T-cell (primary cell): ENCODE data around the gene RERE. TPM values are rescaled to one million over a fixed set of nuclear protein-coding genes. Genes with fewer than 3 reads are reported as not detected.

ENCODE experiments used
- ATAC-seq, 4 experiments: fragments of 200-7000 bp in 3 of 4; fragments of 150-1000 bp in 1 of 4; cut with Tn5 transposase; replicated peaks in 1 of 4; 1 replicate in 3 of 4; 2 replicates in 1 of 4; pipeline ENCODE4 v1.10.0; 2021; ENCODE audit warnings: moderate library complexity in 3 of 4, mild to moderate bottlenecking in 2 of 4, moderate number of reproducible peaks in 1 of 4
- CTCF ChIA-PET, 2 donors: fragments of 300-600 bp; sonication (Branson Sonifier 250); formaldehyde crosslinking; loops; one replicate each; lab custom pipeline; 2022; ENCODE audit warnings: antibody characterized with exemption in 2 of 2; lab: Charles Lee
- POLR2A ChIA-PET, 2 donors: fragments of 300-600 bp; sonication (Branson Sonifier 250); formaldehyde crosslinking; loops; one replicate each; lab custom pipeline; 2022; ENCODE audit warnings: antibody characterized with exemption in 2 of 2; lab: Charles Lee
- DNase-seq, 35 experiments: peaks; one replicate each; pipeline versions ENCODE4 v3.0.0 to v3.0.0-alpha.2; 2013 to 2023
- H3K27ac ChIP-seq: one replicate; pipeline ENCODE4 v1.5.1; 2013; ENCODE audit warnings: low read length
- H3K27me3 ChIP-seq, 2 experiments: replicated peaks in 1 of 2; 1 replicate in 1 of 2; 2 replicates in 1 of 2; pipeline versions ENCODE4 v1.6.1 to v1.7.0; 2013; ENCODE audit warnings: low read length in 1 of 2, mixed read lengths in 1 of 2; ENCODE audit not compliant: control insufficient read depth in 2 of 2, insufficient read depth in 2 of 2; ENCODE audit errors: extremely low read depth in 1 of 2
- H3K36me3 ChIP-seq, 2 donors: 1 replicate in 1 of 2; 2 replicates in 1 of 2; pipeline versions ENCODE4 v1.6.1 to v1.7.0; 2013; ENCODE audit warnings: low read length in 1 of 2; ENCODE audit not compliant: control insufficient read depth in 2 of 2, insufficient read depth in 1 of 2; ENCODE audit errors: extremely low read depth in 1 of 2
- H3K4me1 ChIP-seq, 2 experiments: 1 replicate in 1 of 2; 2 replicates in 1 of 2; pipeline versions ENCODE4 v1.6.1 to v1.7.0; 2013; ENCODE audit warnings: low read length in 2 of 2, mixed read lengths in 1 of 2; ENCODE audit not compliant: insufficient read depth in 2 of 2, control insufficient read depth in 1 of 2; ENCODE audit errors: extremely low read depth in 1 of 2
- H3K4me3 ChIP-seq, 2 donors: 1 replicate in 1 of 2; 2 replicates in 1 of 2; pipeline versions ENCODE4 v1.5.1 to v1.7.0; 2013; ENCODE audit warnings: mild to moderate bottlenecking in 2 of 2, low read length in 1 of 2, moderate library complexity in 1 of 2; ENCODE audit not compliant: control insufficient read depth in 1 of 2; ENCODE audit errors: extremely low read depth in 1 of 2
- H3K9me3 ChIP-seq: 2 replicates; pipeline ENCODE4 v1.7.0; 2013
- H3K27ac Mint-ChIP-seq, 2 donors: one replicate each; pipeline ENCODE4 v1.8.0; 2020 to 2021; ENCODE audit warnings: mild to moderate bottlenecking in 2 of 2, mixed read lengths in 2 of 2
- H3K27me3 Mint-ChIP-seq, 2 donors: one replicate each; pipeline ENCODE4 v1.8.0; 2021 to 2022; ENCODE audit warnings: mixed read lengths in 2 of 2
- H3K36me3 Mint-ChIP-seq: one replicate; pipeline ENCODE4 v1.8.0; 2021; ENCODE audit warnings: mixed read lengths
- H3K4me1 Mint-ChIP-seq, 3 donors: one replicate each; pipeline ENCODE4 v1.8.0; 2020 to 2022; ENCODE audit warnings: mixed read lengths in 3 of 3, mild to moderate bottlenecking in 1 of 3
- H3K4me3 Mint-ChIP-seq, 3 donors: one replicate each; pipeline ENCODE4 v1.8.0; 2020 to 2022; ENCODE audit warnings: mild to moderate bottlenecking in 3 of 3, mixed read lengths in 3 of 3, moderate library complexity in 3 of 3
- H3K9me3 Mint-ChIP-seq, 3 donors: one replicate each; pipeline ENCODE4 v1.8.0; 2020 to 2022; ENCODE audit warnings: mixed read lengths in 3 of 3
- WGBS: methylation state at CpG from one replicate; pipeline ENCODE4 v1.1.5; 2013; ENCODE audit warnings: missing lambda C conversion rate; ENCODE audit not compliant: insufficient coverage; 5-methylcytosine and 5-hydroxymethylcytosine counted together
- total RNA-seq, 35 experiments: library from RNA in 6 of 35; stranded (reverse) in 6 of 35; fragments of 120-200 nt in 1 of 35; gene quantifications; one replicate each; pipeline versions ENCODE4 v1.2.1 to v1.2.4 and lab custom pipeline; 2013 to 2026

The RERE gene
- total RNA-seq, 5 donors from 2014 or later (not counting 1 experiment from before 2014, with no cell fraction given): 85.1 to 116 (median 103) TPM

DNA sequence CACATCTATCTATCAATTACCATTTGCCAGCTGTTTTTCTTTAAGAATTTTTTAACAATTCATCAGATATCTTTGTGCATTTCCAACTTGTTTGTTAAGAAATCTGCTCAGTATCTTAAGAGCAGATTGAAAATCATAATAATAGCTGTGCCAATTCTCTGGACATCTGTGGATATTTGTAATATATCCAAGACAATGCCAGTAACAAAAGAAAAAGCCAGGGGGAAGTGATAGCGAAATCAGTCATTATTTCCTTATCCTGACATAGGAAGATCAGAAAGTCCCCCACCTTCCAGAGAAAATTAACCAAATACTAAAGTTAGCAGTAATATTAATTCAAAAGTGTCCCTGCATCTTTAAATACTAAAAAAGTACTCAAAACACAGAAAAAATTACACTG lies 217.1 kb downstream of the RERE start:
- no peaks in the 10 kb centered on the region for H3K27me3 Mint-ChIP-seq
- H3K4me1 Mint-ChIP-seq: peaks cover 35 to 53% (median 35%) of the 10 kb centered on the region in 3 donors
- CTCF ChIA-PET: no interaction called here

DNA sequence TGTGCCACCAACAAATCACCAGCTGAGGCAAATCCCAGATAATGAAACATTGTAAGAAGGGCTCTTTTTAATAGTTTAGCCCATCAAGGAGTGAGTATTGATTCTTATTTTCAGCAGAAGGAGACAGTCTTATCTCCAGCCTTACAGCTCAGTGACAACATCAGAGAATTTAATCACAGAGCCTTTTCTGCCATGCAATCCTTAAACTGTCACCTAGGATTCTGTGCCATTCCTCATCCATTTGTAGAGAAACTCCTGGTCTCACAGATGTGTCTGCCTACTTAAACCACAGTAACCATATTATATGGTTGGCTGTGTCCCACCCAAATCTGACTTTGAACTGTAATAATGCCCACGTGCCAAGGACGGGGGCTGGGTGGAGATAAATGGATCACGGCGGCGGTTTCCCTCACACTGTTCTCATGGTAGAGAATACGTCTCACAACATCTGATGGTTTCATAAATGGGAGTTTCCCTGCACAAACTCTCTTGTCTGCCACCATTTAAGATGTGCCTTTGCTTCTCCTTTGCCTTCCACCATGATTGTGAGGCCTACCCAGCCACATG lies 217.7 kb downstream of the RERE start:
- H3K9me3 Mint-ChIP-seq: no peaks in the 10 kb centered on the region
- no peak overlapping the region for H3K4me3 ChIP-seq
- DNase-seq (no peak), ATAC-seq (no peak)
- H3K27me3 ChIP-seq: no peaks in the 10 kb centered on the region
- H3K9me3 ChIP-seq: no peaks in the 10 kb centered on the region
- no peak overlapping the region for H3K27ac Mint-ChIP-seq
- no peak overlapping the region for H3K4me3 Mint-ChIP-seq
- 95% methylated on average over 4 of the region's 6 CpGs for WGBS
- CTCF ChIA-PET: interaction anchor here in 1 of 2 donors (0.5 kb wide), 1 partner anchor 126 kb away, joined by 9 read pairs; no protein-coding TSS in a partner anchor
- no peaks in the 10 kb centered on the region for H3K36me3 ChIP-seq
- no peak overlapping the region for H3K27ac ChIP-seq
- H3K4me1 ChIP-seq: peaks cover 17 to 22% of the 10 kb centered on the region in 2 experiments
- no peaks in the 10 kb centered on the region for H3K27me3 Mint-ChIP-seq
- peaks cover 6% of the 10 kb centered on the region for H3K36me3 Mint-ChIP-seq
- POLR2A ChIA-PET: interaction anchor here in 1 of 2 donors (0.6 kb wide), 1 partner anchor 138 kb away, joined by 3 read pairs; no protein-coding TSS in a partner anchor
- peaks cover 32 to 52% (median 32%) of the 10 kb centered on the region in 3 donors for H3K4me1 Mint-ChIP-seq

More for the DNA sequence above, 217.1 kb downstream of the RERE start:
- Histone ChIP-seq H3K36me3 (no peaks in the 10 kb centered on the region), H3K4me1 (peaks cover 17 to 22% of the 10 kb centered on the region in 2 experiments), H3K27ac (no peak overlapping the region), H3K27me3 (no peaks in the 10 kb centered on the region), H3K4me3 (no peak overlapping the region), H3K9me3 (no peaks in the 10 kb centered on the region)
- Mint-ChIP-seq H3K36me3 (peaks cover 6% of the 10 kb centered on the region), H3K9me3 (no peaks in the 10 kb centered on the region), H3K4me3 (no peak overlapping the region), H3K27ac (no peak overlapping the region)
- POLR2A ChIA-PET: no interaction called here
- no peak for ATAC-seq
- no CpG with 5 or more reads among the region's 1 CpG for WGBS
- no peak for DNase-seq

DNA sequence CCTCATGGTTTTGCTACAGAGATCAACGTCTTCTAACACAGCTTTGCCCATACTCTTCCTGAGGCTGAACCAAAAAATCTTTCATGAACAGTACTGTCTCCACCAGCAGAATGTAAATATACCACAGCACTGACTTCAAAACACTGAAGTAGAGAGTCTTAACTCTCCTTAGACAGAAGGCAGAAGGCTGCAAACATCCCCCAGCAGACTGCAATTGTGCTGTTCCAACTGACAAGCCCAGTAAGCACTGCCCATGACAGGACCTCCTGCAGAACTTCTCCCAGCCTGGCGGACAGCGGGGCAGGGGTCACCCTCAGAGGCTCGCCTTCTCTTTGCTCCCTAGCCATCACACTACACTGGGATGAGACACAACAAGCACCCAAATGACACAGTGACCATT lies 218.7 kb downstream of the RERE start:
- Mint-ChIP-seq H3K27me3 (no peaks in the 10 kb centered on the region), H3K4me1 (peaks cover 23 to 42% (median 24%) of the 10 kb centered on the region in 3 donors), H3K9me3 (no peaks in the 10 kb centered on the region), H3K4me3 (no peak overlapping the region), H3K27ac (peak overlapping the region in 1 of 2 donors; percentile 16), H3K36me3 (peaks cover 10% of the 10 kb centered on the region)
- H3K27ac ChIP-seq: no peak overlapping the region
- H3K4me3 ChIP-seq: no peak overlapping the region
- ATAC-seq (no peak), DNase-seq (no peak)
- H3K4me1 ChIP-seq: peaks cover 13 to 17% of the 10 kb centered on the region in 2 experiments
- no peaks in the 10 kb centered on the region for H3K27me3 ChIP-seq
- no peaks in the 10 kb centered on the region for H3K36me3 ChIP-seq
- WGBS: 95% methylated on average over 3 of the region's 4 CpGs
- CTCF ChIA-PET: no interaction called here
- no peaks in the 10 kb centered on the region for H3K9me3 ChIP-seq
- POLR2A ChIA-PET: interaction anchor here in 1 of 2 donors (0.6 kb wide), 1 partner anchor 139 kb away, joined by 3 read pairs; no protein-coding TSS in a partner anchor

DNA sequence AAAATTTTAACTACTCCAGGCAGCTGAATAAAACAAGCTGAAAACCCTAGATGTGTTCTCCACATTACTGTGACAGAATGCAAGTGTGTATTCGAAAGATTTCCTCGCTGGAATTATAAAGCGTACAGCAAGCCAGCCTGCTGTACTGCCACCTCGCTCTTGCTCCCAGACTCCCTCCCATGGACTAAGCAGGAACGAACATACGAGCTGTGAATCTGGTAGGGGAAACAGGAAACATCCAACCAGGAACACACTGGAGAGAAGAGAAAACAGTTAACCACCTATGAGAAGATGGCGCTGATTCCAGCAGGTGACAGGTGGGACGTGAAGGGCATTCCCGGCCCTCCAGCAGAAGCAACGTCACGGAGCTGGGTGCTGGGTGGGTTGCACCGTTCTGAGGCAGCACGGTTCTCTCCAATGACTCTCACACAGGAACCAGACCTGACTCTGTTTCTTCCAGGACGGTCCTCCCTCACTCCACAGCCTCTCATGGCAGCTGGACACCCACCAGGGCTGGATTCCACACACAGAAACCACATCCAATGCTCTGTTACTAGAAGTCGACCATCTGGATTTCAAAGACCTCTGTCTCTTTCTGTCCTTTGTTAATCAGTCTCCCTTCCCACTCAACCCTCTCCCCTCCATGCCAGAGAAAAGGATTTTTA lies 219.2 kb downstream of the RERE start:
- WGBS: 94% methylated on average over 5 of the region's 15 CpGs
- DNase-seq (no peak), ATAC-seq (no peak)
- Mint-ChIP-seq H3K4me3 (no peak overlapping the region), H3K36me3 (peaks cover 15% of the 10 kb centered on the region), H3K4me1 (peaks cover 17 to 36% (median 18%) of the 10 kb centered on the region in 3 donors), H3K9me3 (no peaks in the 10 kb centered on the region), H3K27ac (no peak overlapping the region), H3K27me3 (no peaks in the 10 kb centered on the region)
- Histone ChIP-seq H3K4me3 (no peak overlapping the region), H3K36me3 (no peaks in the 10 kb centered on the region), H3K27me3 (no peaks in the 10 kb centered on the region), H3K4me1 (peaks cover 8 to 12% of the 10 kb centered on the region in 2 experiments), H3K9me3 (no peaks in the 10 kb centered on the region), H3K27ac (no peak overlapping the region)
- CTCF ChIA-PET: no interaction called here
- POLR2A ChIA-PET: no interaction called here

DNA sequence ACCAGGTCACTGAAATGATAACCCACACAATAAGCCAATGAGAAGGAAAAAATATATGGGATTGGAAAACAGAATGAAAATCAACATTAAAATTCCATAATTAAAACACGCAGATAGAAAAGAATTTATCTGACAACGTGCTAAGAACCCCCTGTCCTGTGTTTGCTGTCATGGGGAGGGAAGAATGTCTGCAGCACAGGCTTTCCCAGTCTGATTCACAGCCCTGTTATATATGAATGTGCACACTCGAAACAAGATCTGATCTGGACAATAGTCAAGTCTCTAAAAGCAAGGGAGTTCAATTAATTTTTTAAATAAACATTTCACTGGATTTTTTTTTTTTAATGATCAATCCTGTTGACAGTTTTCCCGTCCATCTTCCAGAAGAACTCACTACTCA lies 220.0 kb downstream of the RERE start:
- no peaks in the 10 kb centered on the region for H3K27me3 Mint-ChIP-seq
- no peak for DNase-seq
- no CpG with 5 or more reads among the region's 4 CpGs for WGBS
- ATAC-seq: no peak
- no peaks in the 10 kb centered on the region for H3K9me3 Mint-ChIP-seq
- Histone ChIP-seq H3K36me3 (no peaks in the 10 kb centered on the region), H3K27me3 (no peaks in the 10 kb centered on the region), H3K4me1 (peaks cover 3 to 7% of the 10 kb centered on the region in 2 experiments), H3K27ac (no peak overlapping the region), H3K4me3 (no peak overlapping the region), H3K9me3 (no peaks in the 10 kb centered on the region)
- no peak overlapping the region for H3K4me3 Mint-ChIP-seq
- CTCF ChIA-PET: no interaction called here
- POLR2A ChIA-PET: no interaction called here
- H3K4me1 Mint-ChIP-seq: peaks cover 10 to 29% (median 11%) of the 10 kb centered on the region in 3 donors
- peaks cover 19% of the 10 kb centered on the region for H3K36me3 Mint-ChIP-seq
- H3K27ac Mint-ChIP-seq: no peak overlapping the region

DNA sequence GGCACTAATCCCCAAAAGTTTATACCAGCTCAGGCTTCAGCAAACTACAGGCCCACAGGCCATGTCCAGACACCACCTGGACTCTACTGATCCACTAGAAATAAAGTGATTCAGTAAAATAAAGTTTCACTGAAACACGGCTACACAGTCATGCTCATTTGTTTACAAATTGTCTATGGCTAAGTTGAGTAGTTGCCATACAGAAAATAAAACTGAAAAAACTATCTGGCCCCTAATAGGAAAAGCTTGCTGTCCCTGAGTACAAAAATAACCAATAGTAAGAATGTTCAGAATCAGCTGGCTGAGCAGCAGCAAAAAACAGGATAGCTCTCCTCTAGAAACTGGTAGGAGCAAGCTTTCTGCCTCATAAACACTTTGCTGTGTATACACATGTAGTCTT lies 221.5 kb downstream of the RERE start:
- Histone ChIP-seq H3K36me3 (no peaks in the 10 kb centered on the region), H3K4me3 (no peak overlapping the region), H3K4me1 (peaks cover 0 to 2% of the 10 kb centered on the region in 2 experiments), H3K27me3 (no peaks in the 10 kb centered on the region), H3K27ac (no peak overlapping the region), H3K9me3 (no peaks in the 10 kb centered on the region)
- Mint-ChIP-seq H3K4me3 (no peak overlapping the region), H3K27ac (no peak overlapping the region), H3K9me3 (no peaks in the 10 kb centered on the region), H3K27me3 (no peaks in the 10 kb centered on the region), H3K4me1 (peaks cover 7 to 32% (median 10%) of the 10 kb centered on the region in 3 donors), H3K36me3 (peaks cover 16% of the 10 kb centered on the region)
- ATAC-seq (no peak), DNase-seq (no peak)
- CTCF ChIA-PET: no interaction called here
- WGBS: no CpG with 5 or more reads among the region's 1 CpG
- POLR2A ChIA-PET: no interaction called here
